HG03439 (cell line): ENCODE results near the gene CASS4.
"Not testable (repeated sequence)": the region's sequence is repeated elsewhere in the genome, so short reads cannot be mapped to it uniquely, and the experiment has no call there.

Experiments used
- ATAC-seq: cut with Tn5 transposase; IDR thresholded peaks from one replicate; pipeline ENCODE4 v1.9.1; 2021; ENCODE audit warnings: mild to moderate bottlenecking, moderate library complexity; ENCODE audit not compliant: unreplicated experiment

Gene CASS4

DNA sequence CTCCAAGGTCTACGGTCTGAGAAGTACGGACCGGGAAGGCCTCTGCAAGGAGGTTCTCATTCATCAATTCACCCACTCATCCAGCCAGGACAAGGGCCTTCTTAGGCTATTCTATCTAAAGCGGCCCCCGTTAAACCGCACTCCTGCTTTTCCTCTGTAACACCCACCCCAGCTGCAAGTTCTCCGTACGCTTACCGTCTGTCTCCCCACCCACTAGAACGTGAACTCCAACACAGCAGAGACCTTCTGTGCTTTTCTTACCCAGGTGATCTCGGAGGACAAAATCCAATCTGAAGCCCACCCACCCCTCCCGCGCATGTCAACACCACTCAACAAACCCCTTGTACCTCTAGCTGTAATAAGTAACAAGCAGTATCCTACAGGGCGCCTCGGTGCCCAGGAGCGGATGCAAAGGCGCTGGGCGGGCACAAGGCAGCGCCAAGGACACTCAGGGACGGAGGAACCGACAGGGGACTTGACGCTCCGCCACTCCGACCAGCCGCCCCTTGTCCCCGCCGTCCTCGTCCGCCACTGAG lies 20.4 kb upstream of the CASS4 start:
- ATAC-seq = peak; percentile 36

DNA sequence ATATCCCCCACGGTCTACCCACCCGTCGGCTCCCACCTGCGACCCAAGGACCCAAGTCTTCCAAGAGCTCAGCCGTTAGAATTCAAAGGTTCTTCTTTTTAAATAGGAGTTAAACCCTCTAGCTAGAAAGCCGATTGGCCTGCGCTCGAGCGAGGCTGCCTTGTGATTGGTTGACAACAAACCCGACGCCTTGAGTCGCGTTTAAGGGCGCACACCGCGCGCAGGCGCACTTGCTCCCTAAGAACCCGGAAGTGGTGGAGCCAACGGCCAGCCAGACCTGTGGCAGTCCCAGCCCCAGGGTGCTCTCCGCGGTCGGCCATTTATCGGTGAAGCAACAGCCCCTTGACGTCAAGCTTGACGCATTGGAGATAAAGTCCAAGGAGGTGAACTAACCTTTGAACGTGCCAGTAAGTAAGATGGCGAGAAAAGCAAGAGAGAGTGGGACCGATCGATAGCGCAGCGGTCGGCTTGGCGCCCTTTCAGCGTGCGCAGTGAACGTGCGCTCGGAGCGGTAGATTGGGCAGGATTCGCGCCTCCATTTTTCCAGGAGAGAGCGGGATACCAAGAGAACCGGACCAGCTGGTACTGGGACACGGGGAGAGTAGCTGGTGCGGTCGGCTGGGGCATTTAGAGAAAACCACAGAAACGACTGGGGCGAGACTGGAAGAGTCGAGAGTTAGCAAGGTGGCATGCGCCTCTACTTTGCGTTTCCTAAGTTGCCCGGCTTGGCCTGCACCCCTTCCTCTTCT lies 19.8 kb upstream of the CASS4 start, which contains the start of the genes AURKA and CSTF1:
AURKA (minus strand) TSS at position 84 of the 749 bp plus-strand sequence. CDS start 4,018 bp downstream, outside the sequence.
CSTF1 (plus strand) TSS at position 514 of the 749 bp plus-strand sequence. CDS start 2,908 bp downstream, outside the sequence.
- peak; percentile 93 for ATAC-seq

DNA sequence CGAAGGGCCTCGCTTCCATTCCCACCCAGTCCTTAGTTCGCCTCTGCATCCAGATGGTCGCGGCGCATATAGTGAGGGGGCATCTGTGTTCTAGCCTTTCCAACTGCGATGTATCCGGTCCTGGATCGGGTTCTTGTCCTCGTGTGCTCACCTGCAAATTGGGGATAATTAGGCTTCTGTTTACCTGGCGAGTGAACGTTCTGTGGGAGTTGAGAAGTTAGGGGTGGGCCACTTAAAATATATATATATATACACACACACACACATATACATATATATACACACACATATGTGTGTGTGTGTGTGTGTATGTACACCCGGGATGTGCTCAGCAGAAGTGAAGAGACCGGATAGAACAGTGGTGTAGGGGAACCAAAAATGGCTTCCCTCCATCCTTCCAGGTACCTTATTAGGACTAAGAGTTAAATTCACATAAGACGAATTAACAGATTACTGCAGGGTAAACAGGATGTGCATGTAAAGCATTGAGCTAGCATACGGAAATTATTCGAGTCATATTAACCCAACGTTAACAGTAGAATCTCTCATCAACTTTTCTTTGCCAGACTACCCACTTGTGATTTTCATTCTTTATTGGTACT lies 19.1 kb upstream of the CASS4 start:
- ATAC-seq = no peak

GRCh38 chr20:56393653-56394052 lies 18.4 kb upstream of the CASS4 start:
- no peak for ATAC-seq

DNA sequence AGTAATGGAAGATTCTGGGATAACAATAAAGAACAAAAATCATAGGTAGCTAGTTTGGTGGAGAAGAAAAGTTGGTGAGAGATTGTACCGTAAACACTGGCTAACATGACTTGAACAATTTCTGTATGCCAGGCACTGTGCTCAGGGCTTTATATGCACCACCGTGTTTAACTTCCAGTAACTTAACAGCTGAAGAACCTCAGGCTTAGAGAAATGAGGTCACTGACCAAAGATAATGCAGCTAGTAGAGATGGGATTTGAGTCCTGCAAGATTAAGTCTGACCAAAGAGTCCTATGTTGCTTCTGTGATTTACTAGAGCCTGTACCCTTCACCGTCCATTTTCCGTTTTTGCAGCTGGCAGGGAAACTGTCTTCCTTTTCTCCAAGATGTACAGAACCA lies 16.9 kb upstream of the CASS4 start:
- no peak for ATAC-seq

DNA sequence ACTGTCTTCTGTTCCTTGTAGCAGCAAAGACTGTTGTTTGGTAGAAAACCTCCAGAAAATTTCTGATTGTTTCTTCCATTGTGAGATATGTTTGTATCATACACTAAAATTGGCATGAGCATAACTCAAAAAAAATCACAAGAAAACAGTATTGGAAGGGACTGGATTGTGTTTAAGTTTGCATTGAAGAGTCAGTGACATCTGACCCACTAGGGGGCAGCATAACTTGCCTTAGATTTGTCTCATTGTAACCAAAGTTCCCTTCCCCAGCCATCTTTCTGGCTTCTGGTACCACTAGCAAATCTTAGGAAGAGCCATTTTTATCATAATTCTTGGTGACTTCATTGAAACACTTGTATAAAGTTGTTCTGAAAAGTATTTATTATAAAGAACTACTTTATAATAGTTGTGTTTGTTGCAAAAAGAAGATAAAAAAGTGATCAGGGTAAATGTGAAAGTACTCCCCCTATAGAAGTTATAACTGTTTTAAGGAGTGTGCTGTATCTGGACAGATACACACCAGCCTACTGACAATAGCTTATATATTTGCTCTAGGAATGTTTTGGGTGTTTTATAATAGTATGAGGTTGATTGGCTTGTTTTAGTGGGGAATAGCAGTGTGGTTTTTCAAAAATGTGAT lies 11.9 kb upstream of the CASS4 start:
- ATAC-seq = no peak

- ATAC-seq = no peak
These were observed 8.6 kb upstream of the CASS4 start for GRCh38 chr20:56403465-56403864.

DNA sequence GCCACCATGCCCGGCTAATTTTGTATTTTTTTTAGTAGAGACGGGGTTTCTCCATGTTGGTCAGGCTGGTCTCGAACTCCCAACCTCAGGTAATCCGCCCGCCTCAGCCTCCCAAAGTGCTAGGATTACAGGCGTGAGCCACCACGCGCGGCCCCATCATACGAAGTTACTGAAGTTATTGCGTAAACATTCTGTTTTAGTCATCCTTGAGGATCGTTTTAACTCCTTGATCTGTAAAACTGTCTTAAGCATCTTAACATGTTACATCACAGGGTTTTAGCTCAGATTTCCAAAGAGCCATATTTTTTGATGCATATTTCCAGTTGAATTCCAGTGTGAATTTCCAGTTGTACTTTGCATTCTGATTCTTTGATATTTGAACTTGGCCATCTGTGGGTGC lies 6.7 kb upstream of the CASS4 start:
- not testable (repeated sequence) for ATAC-seq

- no peak for ATAC-seq
These were observed 5.2 kb upstream of the CASS4 start for GRCh38 chr20:56406910-56407309.

DNA sequence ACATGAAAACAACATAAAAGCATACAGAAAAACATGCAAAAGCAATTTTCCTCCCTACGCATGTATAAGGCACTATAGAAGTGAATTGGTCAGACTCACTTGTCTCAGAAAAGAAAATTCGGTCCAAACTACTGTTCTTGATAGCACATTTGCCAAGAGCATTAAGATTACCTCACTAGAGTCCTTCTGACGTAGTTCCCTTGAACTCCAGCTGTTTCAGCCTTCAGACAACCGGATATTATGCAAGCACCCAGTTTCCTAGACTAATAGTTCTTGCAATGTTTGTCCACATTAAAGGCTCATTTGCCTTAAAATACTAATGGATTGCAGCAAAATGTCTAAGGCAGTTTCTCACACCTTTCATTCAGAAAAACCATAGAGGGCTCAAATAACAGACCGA lies 2.5 kb upstream of the CASS4 start:
- ATAC-seq = no peak

DNA sequence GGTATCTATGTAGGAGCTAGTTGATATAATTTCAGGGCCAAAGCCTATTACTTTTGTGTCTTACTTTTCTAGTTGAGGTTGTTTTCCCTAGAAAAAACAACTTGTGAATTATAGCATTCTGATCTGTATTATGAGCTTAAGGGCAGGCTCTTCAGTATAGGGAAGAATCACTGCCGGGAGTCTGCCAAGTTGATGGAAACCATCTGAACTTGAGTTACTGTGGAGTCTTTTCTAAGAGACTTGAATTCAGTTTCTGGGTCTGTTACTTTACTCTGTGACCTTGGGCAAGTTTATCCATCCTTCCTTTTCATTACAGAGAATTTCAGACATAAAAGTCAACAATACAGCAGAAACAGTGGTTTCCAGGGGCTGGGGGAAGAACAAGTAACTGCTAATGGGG lies 2.1 kb upstream of the CASS4 start:
- no peak for ATAC-seq

GRCh38 chr20:56411287-56411686 lies 773 bp upstream of the CASS4 start:
- ATAC-seq = not testable (repeated sequence)

DNA sequence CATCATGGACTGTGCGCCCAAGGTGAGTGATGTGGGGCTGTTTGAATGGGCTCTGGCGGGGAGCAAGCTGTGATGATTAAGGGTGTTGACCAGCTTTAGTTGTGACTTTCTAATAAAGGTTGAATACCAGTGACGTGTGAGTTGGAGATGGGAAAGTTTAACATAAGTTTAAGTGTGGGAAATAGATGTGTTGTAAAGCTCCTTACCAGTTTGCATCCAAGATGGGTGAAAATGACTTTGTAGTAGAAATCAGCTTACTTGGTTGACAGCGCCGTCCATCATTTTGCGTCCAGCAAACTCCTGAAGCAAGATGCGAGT lies 372 bp downstream of the CASS4 start:
- no peak for ATAC-seq

DNA sequence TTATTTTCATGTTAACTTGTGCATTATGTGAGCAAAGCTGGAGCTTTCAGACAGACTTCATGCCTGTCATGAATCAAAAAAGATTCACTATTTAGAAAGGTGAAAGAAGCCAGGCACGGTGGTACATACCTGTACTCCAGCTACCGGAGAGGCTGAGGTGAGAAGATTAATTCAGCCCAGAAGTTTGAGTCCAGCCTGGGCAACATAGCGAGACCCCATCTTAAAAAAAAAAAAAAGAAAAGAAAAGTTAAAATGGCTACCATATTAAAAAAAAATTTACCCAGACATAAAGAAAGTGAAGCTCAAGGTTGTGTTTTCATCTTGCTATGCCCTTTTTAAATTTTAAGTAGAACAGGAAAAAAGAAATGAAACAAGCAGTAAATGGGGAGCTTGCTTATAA lies 889 bp downstream of the CASS4 start:
- ATAC-seq = no peak

GRCh38 chr20:56414842-56415765 lies 3.0 kb downstream of the CASS4 start:
- ATAC-seq = no peak

DNA sequence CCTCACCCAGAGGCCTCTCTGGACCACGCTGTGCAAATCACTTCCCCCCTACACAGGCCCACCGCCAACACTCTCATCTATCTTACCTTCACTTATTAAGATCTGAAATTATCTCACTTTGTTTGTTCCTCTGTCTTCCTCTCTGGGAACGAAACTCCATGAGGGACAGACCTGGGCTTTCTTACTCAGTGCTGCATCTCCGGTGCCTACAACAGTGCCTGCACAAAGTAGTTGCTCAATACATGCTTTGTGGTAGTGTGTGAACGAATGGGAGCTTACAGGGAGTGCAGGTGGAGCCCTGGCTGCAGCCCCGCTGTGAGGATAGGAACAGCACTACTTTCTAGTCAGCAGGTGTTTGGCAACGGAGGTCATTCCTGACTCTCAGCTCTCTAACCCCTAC lies 5.3 kb downstream of the CASS4 start:
- ATAC-seq = no peak

DNA sequence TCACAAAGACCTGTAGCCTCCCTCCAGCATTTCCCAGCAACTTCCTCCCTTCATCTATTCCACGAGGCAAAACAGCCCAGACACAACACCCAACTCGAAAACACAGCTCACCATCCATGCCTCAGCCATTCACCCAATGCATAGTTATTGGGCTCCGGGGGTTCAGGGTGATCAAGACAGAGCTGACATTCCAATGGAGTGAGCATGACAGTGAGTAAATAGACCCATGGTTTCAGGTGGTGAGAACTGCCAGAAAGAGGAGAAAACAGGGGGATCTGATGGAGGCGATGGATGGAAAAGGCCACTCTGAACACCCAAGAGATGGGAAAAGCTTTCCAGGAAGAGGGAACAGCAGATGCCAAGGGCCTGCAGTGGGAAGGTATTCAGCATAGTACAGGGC lies 5.9 kb downstream of the CASS4 start:
- ATAC-seq = no peak

DNA sequence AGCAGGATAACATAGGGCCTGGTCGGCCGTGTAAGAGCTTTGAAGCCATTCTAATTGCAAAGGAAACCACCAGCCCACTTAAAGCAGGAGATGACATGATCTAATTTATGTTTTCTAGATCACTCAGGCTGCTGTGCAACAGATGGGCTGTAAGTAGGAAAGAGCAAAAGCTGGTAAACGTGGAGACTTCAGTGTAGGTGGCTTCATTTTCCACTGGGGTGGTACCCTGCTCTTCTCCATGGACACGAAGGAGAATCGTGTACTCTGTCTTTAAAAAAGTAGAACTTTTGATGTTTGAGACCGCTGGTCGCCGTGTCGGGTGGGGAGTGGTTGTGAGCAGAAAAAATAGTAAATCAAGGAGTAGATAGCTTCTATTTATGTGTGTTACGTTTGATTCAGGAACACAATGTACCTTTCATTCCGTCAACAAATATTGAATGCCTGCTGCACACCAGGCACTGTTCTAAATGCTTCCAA lies 6.4 kb downstream of the CASS4 start:
- no peak for ATAC-seq

DNA sequence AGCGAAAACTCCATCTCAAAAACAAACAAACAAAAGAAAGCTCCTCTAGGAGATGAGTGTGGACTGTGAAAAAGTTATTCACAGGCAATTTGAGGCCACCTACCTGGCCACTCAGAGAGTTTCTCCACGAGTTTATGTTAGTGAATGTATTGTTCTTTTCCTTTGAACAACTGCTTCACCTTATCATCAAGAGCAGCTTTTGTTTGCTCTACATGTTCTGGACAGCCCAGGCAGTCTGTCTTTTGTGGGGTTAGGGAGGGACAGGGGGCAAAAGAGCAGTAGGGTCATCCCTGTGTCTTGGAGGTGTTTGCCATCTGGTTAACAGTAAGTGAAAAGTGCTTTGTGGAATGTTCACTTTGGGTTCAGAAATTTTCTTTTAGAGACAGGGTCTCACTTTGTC lies 8.0 kb downstream of the CASS4 start:
- no peak for ATAC-seq

- no peak for ATAC-seq
These were observed 9.1 kb downstream of the CASS4 start for GRCh38 chr20:56420940-56421688.
